PC-3 (cell line): ENCODE data around the gene TBC1D2B. TPM values are rescaled to one million over a fixed set of nuclear protein-coding genes. Genes with fewer than 3 reads are reported as not detected.
A peak's percentile ranks its signal among the peaks of the same experiment; 100 is the strongest.

Source experiments
- ATAC-seq: fragments of 200-7000 bp; cut with Tn5 transposase; 2 replicates; pipeline ENCODE4 v1.9.1; 2020; ENCODE audit warnings: mild to moderate bottlenecking, moderate library complexity
- BruUV-seq: library from RNA; stranded (reverse); fragments of 400-500 nt; replicated peaks from 2 replicates; lab custom pipeline; 2021; lab: Mats Ljungman, UMichigan
- CTCF ChIA-PET: fragments of 300-600 bp; sonication (Branson Sonifier 250); formaldehyde crosslinking; loops from one replicate; lab custom pipeline; 2022; ENCODE audit warnings: antibody characterized with exemption; lab: Charles Lee
- POLR2A ChIA-PET: fragments of 300-600 bp; sonication (Branson Sonifier 250); formaldehyde crosslinking; loops from one replicate; lab custom pipeline; 2022; ENCODE audit warnings: antibody characterized with exemption; ENCODE audit not compliant: unreplicated experiment; lab: Charles Lee
- DNase-seq: peaks from one replicate; pipeline ENCODE4 v3.0.0-alpha.2; 2015
- H2AFZ ChIP-seq: fragments of 300-600 bp; sonication (generic); 2 replicates; pipeline ENCODE4 v1.6.0; 2016; ENCODE audit warnings: antibody characterized with exemption, low read length
- H3F3A ChIP-seq: fragments of 300-600 bp; sonication (generic); one replicate; pipeline ENCODE4 v1.6.0; 2017; ENCODE audit warnings: antibody characterized with exemption, low read length, control low read depth, mild to moderate bottlenecking; ENCODE audit not compliant: unreplicated experiment
- H3K27ac ChIP-seq: fragments of 300-600 bp; sonication (generic); 2 replicates; pipeline ENCODE4 v1.5.1; 2016; ENCODE audit warnings: mild to moderate bottlenecking, low read length
- H3K27me3 ChIP-seq: fragments of 300-600 bp; sonication (generic); 2 replicates; pipeline ENCODE4 v1.6.1; 2016; ENCODE audit warnings: low read length, mixed read lengths
- H3K36me3 ChIP-seq: fragments of 300-600 bp; sonication (generic); 2 replicates; pipeline ENCODE4 v1.6.1; 2016; ENCODE audit warnings: low read depth, mixed run types, low read length, mixed read lengths
- H3K4me1 ChIP-seq: fragments of 300-600 bp; sonication (generic); 2 replicates; pipeline ENCODE4 v1.5.1; 2016; ENCODE audit warnings: low read length; ENCODE audit not compliant: insufficient read depth
- H3K4me2 ChIP-seq: fragments of 300-600 bp; sonication (generic); 2 replicates; pipeline ENCODE4 v1.6.0; 2016; ENCODE audit warnings: low read length
- H3K4me3 ChIP-seq: fragments of 300-600 bp; sonication (generic); 2 replicates; pipeline ENCODE4 v1.5.1; 2016; ENCODE audit warnings: mild to moderate bottlenecking, low read length, mixed read lengths
- H3K79me2 ChIP-seq: fragments of 300-600 bp; sonication (generic); 2 replicates; pipeline ENCODE4 v1.6.1; 2017; ENCODE audit warnings: low read length, mixed read lengths
- H3K9ac ChIP-seq: fragments of 300-600 bp; sonication (generic); 2 replicates; pipeline ENCODE4 v1.6.0; 2016; ENCODE audit warnings: mild to moderate bottlenecking, low read length
- H3K9me2 ChIP-seq: fragments of 300-600 bp; sonication (generic); replicated peaks from 2 replicates; pipeline ENCODE4 v1.6.1; 2016; ENCODE audit warnings: mixed run types, low read length, mixed read lengths
- H3K9me3 ChIP-seq: fragments of 300-600 bp; sonication (generic); 2 replicates; pipeline ENCODE4 v1.6.1; 2016; ENCODE audit warnings: low read length, mixed read lengths
- H4K20me1 ChIP-seq: fragments of 300-600 bp; sonication (generic); 2 replicates; pipeline ENCODE4 v1.6.1; 2016; ENCODE audit warnings: low read length, mixed read lengths
- EZH2 ChIP-seq: fragments of 300-600 bp; sonication (generic); IDR thresholded peaks from one replicate; pipeline ENCODE4 v1.6.1; 2017; ENCODE audit warnings: antibody characterized with exemption, mild to moderate bottlenecking, low read length; ENCODE audit not compliant: unreplicated experiment
- EZH2phosphoT487 ChIP-seq: fragments of 300-600 bp; sonication (generic); IDR thresholded peaks from 2 replicates; pipeline ENCODE4 v1.6.1; 2018; ENCODE audit warnings: mild to moderate bottlenecking, antibody characterized with exemption, low read length, borderline replicate concordance
- intact Hi-C: fragments of 100-400 bp; cut with micrococcal nuclease; formaldehyde crosslinking; loops from 2 replicates; pipeline ENCODE4 v1.9.0; 2023
- total RNA-seq: library from RNA; depleted of rRNA; stranded (reverse); fragments of >200 nt; gene quantifications from 2 replicates; pipeline ENCODE4 v1.2.3, GENCODE V29; 2014
- TF ChIP-seq, protein P1 (sequence below): fragments of 300-600 bp; sonication (generic); conservative IDR thresholded peaks from 2 replicates; pipeline ENCODE4 v1.5.1; 2017; ENCODE audit warnings: antibody characterized with exemption, low read depth, mild to moderate bottlenecking, low read length

Gene TBC1D2B
- total RNA-seq, 1 experiment from 2014 or later: 19.0 TPM

DNA sequence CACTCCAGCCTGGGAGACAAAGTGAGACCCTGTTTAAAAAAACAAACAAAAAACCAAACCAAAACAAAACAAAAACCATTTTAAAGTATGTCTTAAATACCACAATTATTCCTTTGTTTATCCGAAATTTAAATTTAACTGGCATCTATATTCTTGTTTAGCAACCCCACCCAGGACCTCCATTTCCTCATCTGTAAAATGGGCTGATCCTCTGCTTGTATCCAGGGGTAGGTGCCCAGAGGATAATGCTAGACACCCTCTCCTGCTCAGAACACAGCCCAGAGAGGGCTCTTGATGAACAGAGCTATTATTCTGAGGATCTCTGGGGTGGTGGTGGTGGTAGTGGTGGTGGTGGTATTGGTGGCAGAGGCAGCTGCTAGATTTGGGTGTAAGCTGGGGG lies 24.7 kb upstream of the TBC1D2B start:
- POLR2A ChIA-PET: no interaction called here
- Histone ChIP-seq H3K9me2 (no peaks in the 10 kb centered on the region), H2AFZ (no peak overlapping the region), H3K27me3 (no peaks in the 10 kb centered on the region), H3F3A (no peaks in the 10 kb centered on the region), H3K9me3 (no peaks in the 10 kb centered on the region), H3K79me2 (no peaks in the 10 kb centered on the region), H3K4me3 (no peak overlapping the region), H3K36me3 (no peaks in the 10 kb centered on the region), H3K4me2 (no peak overlapping the region), H3K27ac (no peak overlapping the region), H3K4me1 (no peaks in the 10 kb centered on the region), H4K20me1 (no peaks in the 10 kb centered on the region), H3K9ac (no peak overlapping the region)
- TF ChIP-seq EZH2: no peak
- TF ChIP-seq, protein P1, sequence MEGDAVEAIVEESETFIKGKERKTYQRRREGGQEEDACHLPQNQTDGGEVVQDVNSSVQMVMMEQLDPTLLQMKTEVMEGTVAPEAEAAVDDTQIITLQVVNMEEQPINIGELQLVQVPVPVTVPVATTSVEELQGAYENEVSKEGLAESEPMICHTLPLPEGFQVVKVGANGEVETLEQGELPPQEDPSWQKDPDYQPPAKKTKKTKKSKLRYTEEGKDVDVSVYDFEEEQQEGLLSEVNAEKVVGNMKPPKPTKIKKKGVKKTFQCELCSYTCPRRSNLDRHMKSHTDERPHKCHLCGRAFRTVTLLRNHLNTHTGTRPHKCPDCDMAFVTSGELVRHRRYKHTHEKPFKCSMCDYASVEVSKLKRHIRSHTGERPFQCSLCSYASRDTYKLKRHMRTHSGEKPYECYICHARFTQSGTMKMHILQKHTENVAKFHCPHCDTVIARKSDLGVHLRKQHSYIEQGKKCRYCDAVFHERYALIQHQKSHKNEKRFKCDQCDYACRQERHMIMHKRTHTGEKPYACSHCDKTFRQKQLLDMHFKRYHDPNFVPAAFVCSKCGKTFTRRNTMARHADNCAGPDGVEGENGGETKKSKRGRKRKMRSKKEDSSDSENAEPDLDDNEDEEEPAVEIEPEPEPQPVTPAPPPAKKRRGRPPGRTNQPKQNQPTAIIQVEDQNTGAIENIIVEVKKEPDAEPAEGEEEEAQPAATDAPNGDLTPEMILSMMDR: no peak
- no peak for TF ChIP-seq EZH2phosphoT487
- no peak for ATAC-seq
- BruUV-seq: no TSS peak
- CTCF ChIA-PET: no interaction called here
- intact Hi-C loops: no loop called here
- no peak for DNase-seq

DNA sequence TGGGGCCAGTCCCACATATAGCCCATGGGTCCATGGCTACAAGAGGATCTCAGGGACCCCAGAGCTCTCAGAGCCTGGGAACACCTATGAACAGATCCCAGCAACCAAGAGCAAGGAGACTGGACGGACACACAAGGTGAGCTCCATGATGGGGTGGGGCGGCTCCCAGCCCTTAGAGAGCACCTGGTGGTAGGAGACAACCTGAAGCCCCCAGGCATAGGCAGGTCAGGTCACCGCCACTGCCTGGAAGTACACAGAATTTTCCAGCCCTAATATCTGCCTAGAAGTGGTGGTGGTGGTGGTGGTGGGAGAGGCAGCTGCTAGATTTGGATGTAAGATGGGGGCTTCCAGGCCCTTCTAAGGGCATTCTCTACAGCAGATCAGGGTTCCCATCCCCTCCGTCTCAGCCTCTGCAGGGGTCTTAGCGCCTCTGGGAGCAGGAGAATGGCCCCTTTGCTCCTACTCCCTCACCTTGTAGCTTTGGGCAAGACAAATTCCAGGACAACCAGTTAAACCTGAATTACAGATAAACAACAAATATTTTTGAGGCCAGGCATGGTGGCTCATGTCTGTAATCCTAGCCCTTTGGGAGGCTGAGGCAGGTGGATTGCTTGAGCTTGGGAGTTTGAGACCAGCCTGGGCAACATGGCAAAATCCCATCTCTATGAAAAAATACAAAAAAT lies 24.1 kb upstream of the TBC1D2B start:
- Histone ChIP-seq H2AFZ (no peak overlapping the region), H3K4me2 (no peak overlapping the region), H3K27me3 (no peaks in the 10 kb centered on the region), H3K4me1 (no peaks in the 10 kb centered on the region), H3K27ac (no peak overlapping the region), H3F3A (no peaks in the 10 kb centered on the region), H3K36me3 (no peaks in the 10 kb centered on the region), H3K9ac (no peak overlapping the region), H4K20me1 (no peaks in the 10 kb centered on the region), H3K9me2 (no peaks in the 10 kb centered on the region), H3K9me3 (no peaks in the 10 kb centered on the region), H3K4me3 (no peak overlapping the region), H3K79me2 (no peaks in the 10 kb centered on the region)
- intact Hi-C loops: no loop called here
- CTCF ChIA-PET: no interaction called here
- no TSS peak for BruUV-seq
- POLR2A ChIA-PET: no interaction called here
- peak; percentile 36 for DNase-seq
- no peak for ATAC-seq
- TF ChIP-seq, protein P1: no peak
- TF ChIP-seq EZH2 (no peak), EZH2phosphoT487 (no peak)

DNA sequence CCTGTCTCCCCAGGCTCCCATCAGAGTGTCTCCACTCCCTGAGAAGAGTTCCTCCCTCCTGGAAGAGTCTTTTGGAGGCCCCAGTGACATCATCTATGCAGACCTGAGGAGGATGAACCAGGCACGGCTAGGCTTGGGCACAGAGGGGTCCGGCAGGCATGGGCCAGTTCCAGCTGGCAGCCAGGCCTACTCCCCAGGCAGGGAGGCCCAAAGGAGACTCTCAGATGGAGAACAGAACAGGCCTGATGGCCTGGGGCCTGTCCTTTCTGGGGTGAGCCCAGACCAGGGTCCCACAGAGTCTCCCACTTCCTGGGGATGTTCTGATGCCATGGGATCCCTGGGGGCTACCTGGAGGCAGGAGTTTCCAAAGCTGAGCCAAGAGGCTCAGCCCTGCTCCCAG lies 23.4 kb upstream of the TBC1D2B start:
- Histone ChIP-seq H3K36me3 (no peaks in the 10 kb centered on the region), H3K27ac (no peak overlapping the region)
- CTCF ChIA-PET: no interaction called here

More for the DNA sequence above, 23.4 kb upstream of the TBC1D2B start:
- intact Hi-C loops: no loop called here
- ATAC-seq (no peak), DNase-seq (no peak)
- H3K4me1 ChIP-seq: no peaks in the 10 kb centered on the region
- POLR2A ChIA-PET: no interaction called here
- no peak overlapping the region for H3K4me3 ChIP-seq
- H3F3A ChIP-seq: no peaks in the 10 kb centered on the region
- H3K79me2 ChIP-seq: no peaks in the 10 kb centered on the region
- H3K9me2 ChIP-seq: no peaks in the 10 kb centered on the region
- no peaks in the 10 kb centered on the region for H3K9me3 ChIP-seq
- H4K20me1 ChIP-seq: no peaks in the 10 kb centered on the region
- TF ChIP-seq EZH2 (no peak), EZH2phosphoT487 (no peak)
- TF ChIP-seq, protein P1: no peak
- BruUV-seq: no TSS peak
- no peak overlapping the region for H2AFZ ChIP-seq
- H3K9ac ChIP-seq: no peak overlapping the region
- H3K27me3 ChIP-seq: no peaks in the 10 kb centered on the region
- no peak overlapping the region for H3K4me2 ChIP-seq
